ENCODE measurements around the gene ASB2. TPM values are rescaled to one million over a fixed set of nuclear protein-coding genes. Genes with fewer than 3 reads are reported as not detected.

ASB2 gene
- total RNA-seq, 2 donors from 2014 or later, result 1.3 to 13.4 TPM

GRCh38 chr14:94005324-94006073, 29.1 kb upstream of the ASB2 start:
- Histone ChIP-seq H3K27ac (no peak overlapping the region), H3K27me3 (no peaks in the 10 kb centered on the region), H3K4me3 (no peak overlapping the region), H3K4me1 (no peaks in the 10 kb centered on the region), H3K9ac (ENCODE audit: low read depth in 2 of 2, low read length in 2 of 2) (no peak overlapping the region), H3K9me3 (no peaks in the 10 kb centered on the region), H3K36me3 (no peaks in the 10 kb centered on the region)
- no peak for TF ChIP-seq CTCF (IDR thresholded peaks at IDR 0.05)
- intact Hi-C loops (cut with DNase I), result no loop called here
- no peak for DNase-seq

GRCh38 chr14:94004015-94004414, 27.6 kb upstream of the ASB2 start:
- Histone ChIP-seq H3K27ac (no peak overlapping the region), H3K36me3 (no peaks in the 10 kb centered on the region), H3K4me1 (no peaks in the 10 kb centered on the region), H3K9me3 (no peaks in the 10 kb centered on the region), H3K9ac (ENCODE audit: low read depth in 2 of 2, low read length in 2 of 2) (no peak overlapping the region), H3K27me3 (no peaks in the 10 kb centered on the region), H3K4me3 (no peak overlapping the region)
- intact Hi-C loops (cut with DNase I), result no loop called here
- no peak for TF ChIP-seq CTCF (IDR thresholded peaks at IDR 0.05)
- no peak for DNase-seq

GRCh38 chr14:94003397-94003796, 27.0 kb upstream of the ASB2 start:
- H3K4me1 ChIP-seq, result no peaks in the 10 kb centered on the region
- no peaks in the 10 kb centered on the region for H3K36me3 ChIP-seq
- no peak overlapping the region for H3K4me3 ChIP-seq
- H3K9ac ChIP-seq (ENCODE audit: low read depth in 2 of 2, low read length in 2 of 2), result no peak overlapping the region
- no peak for TF ChIP-seq CTCF (IDR thresholded peaks at IDR 0.05)
- no peaks in the 10 kb centered on the region for H3K9me3 ChIP-seq
- intact Hi-C loops (cut with DNase I), result no loop called here
- H3K27ac ChIP-seq, result no peak overlapping the region
- no peak for DNase-seq
- no peaks in the 10 kb centered on the region for H3K27me3 ChIP-seq

- H3K36me3 ChIP-seq, result no peaks in the 10 kb centered on the region
- intact Hi-C loops (cut with DNase I), result loop anchor here (2.0 kb wide), 1 partner anchor 61 kb away; no protein-coding TSS in a partner anchor
- H3K27ac ChIP-seq, result no peak overlapping the region
- H3K27me3 ChIP-seq, result no peaks in the 10 kb centered on the region
- no peaks in the 10 kb centered on the region for H3K4me1 ChIP-seq
- no peaks in the 10 kb centered on the region for H3K9me3 ChIP-seq
- no peak overlapping the region for H3K4me3 ChIP-seq
- no peak overlapping the region for H3K9ac ChIP-seq (ENCODE audit: low read depth in 2 of 2, low read length in 2 of 2)
- DNase-seq, result peak; percentile 36
- TF ChIP-seq CTCF (IDR thresholded peaks at IDR 0.05), result peak; percentile 94
Observed at GRCh38 chr14:94001501-94002396, 25.4 kb upstream of the ASB2 start.

- no peak for DNase-seq
- no peak overlapping the region for H3K4me3 ChIP-seq
- intact Hi-C loops (cut with DNase I), result loop anchor here (2.0 kb wide), 1 partner anchor 60 kb away; no protein-coding TSS in a partner anchor
- no peak for TF ChIP-seq CTCF (IDR thresholded peaks at IDR 0.05)
- no peaks in the 10 kb centered on the region for H3K36me3 ChIP-seq
- H3K9ac ChIP-seq (ENCODE audit: low read depth in 2 of 2, low read length in 2 of 2), result no peak overlapping the region
- no peaks in the 10 kb centered on the region for H3K9me3 ChIP-seq
- no peaks in the 10 kb centered on the region for H3K4me1 ChIP-seq
- no peaks in the 10 kb centered on the region for H3K27me3 ChIP-seq
- H3K27ac ChIP-seq, result no peak overlapping the region
Observed at GRCh38 chr14:94001016-94001415, 24.6 kb upstream of the ASB2 start.
